Measurements from ENCODE around the gene CNTN5.

Gene CNTN5

GRCh38 chr11:99065121-99065520 is 44.4 kb downstream of the CNTN5 start:
- DNase-seq (ENCODE audit: low read depth) = no peak
- TF ChIP-seq CTCF (IDR thresholded peaks at IDR 0.05; ENCODE audit: low read depth, low read length, missing control alignments) = no peak

GRCh38 chr11:99066618-99067317 is 46.0 kb downstream of the CNTN5 start:
- no peak for DNase-seq (ENCODE audit: low read depth)
- TF ChIP-seq CTCF (IDR thresholded peaks at IDR 0.05; ENCODE audit: low read depth, low read length, missing control alignments) = no peak
- no peak overlapping the region for H3K4me3 ChIP-seq (ENCODE audit: low read depth, low read length)

More at GRCh38 chr11:99065121-99065520, 44.4 kb downstream of the CNTN5 start:
- no peak overlapping the region for H3K4me3 ChIP-seq (ENCODE audit: low read depth, low read length)

- no peak for TF ChIP-seq CTCF (IDR thresholded peaks at IDR 0.05; ENCODE audit: low read depth, low read length, missing control alignments)
- no peak for DNase-seq (ENCODE audit: low read depth)
- no peak overlapping the region for H3K4me3 ChIP-seq (ENCODE audit: low read depth, low read length)
Observed at GRCh38 chr11:99068832-99069231, 48.1 kb downstream of the CNTN5 start.

- DNase-seq (ENCODE audit: low read depth) = peak; percentile 5
- peak overlapping the region; percentile 46 for H3K4me3 ChIP-seq (ENCODE audit: low read depth, low read length)
Observed at GRCh38 chr11:99069856-99070444, 49.2 kb downstream of the CNTN5 start.

GRCh38 chr11:99079576-99079975 is 58.8 kb downstream of the CNTN5 start:
- no peak for TF ChIP-seq CTCF (IDR thresholded peaks at IDR 0.05; ENCODE audit: low read depth, low read length, missing control alignments)
- DNase-seq (ENCODE audit: low read depth) = no peak
- H3K4me3 ChIP-seq (ENCODE audit: low read depth, low read length) = no peak overlapping the region

More at GRCh38 chr11:99069856-99070444, 49.2 kb downstream of the CNTN5 start:
- no peak for TF ChIP-seq CTCF (IDR thresholded peaks at IDR 0.05; ENCODE audit: low read depth, low read length, missing control alignments)

GRCh38 chr11:99080154-99080553 is 59.4 kb downstream of the CNTN5 start:
- TF ChIP-seq CTCF (IDR thresholded peaks at IDR 0.05; ENCODE audit: low read depth, low read length, missing control alignments) = no peak
- H3K4me3 ChIP-seq (ENCODE audit: low read depth, low read length) = no peak overlapping the region
- DNase-seq (ENCODE audit: low read depth) = no peak

- H3K4me3 ChIP-seq (ENCODE audit: low read depth, low read length) = no peak overlapping the region
- no peak for DNase-seq (ENCODE audit: low read depth)
- no peak for TF ChIP-seq CTCF (IDR thresholded peaks at IDR 0.05; ENCODE audit: low read depth, low read length, missing control alignments)
Observed at GRCh38 chr11:99098258-99098657, 77.5 kb downstream of the CNTN5 start.

Data from GM12864 (cell line).